Esophagus mucosa (tissue), 1 donor: Measurements from ENCODE around the gene MORN3. TPM values are rescaled to one million over a fixed set of nuclear protein-coding genes. Genes with fewer than 3 reads are reported as not detected.
A peak's percentile ranks its signal among the peaks of the same experiment; 100 is the strongest.
"Not testable (repeated sequence)": the region's sequence is repeated elsewhere in the genome, so short reads cannot be mapped to it uniquely, and the experiment has no call there.

Experiments used
- ATAC-seq: fragments of 200-7000 bp; cut with Tn5 transposase; one replicate; pipeline ENCODE4 v1.9.1; 2020
- total RNA-seq: library from RNA; stranded (reverse); gene quantifications from one replicate; pipeline ENCODE4 v1.2.4, GENCODE V29; 2023
- donor health status: DM: yes; HTN: yes; CAD: no.

Gene MORN3
- total RNA-seq = 0.08 TPM

- no peak for ATAC-seq
Measured at GRCh38 chr12:121669521-121669900, at the start of gene MORN3. TSS of gene MORN3 (minus strand) at chr12:121669654. CDS start at chr12:121669483, 171 bp downstream.

GRCh38 chr12:121718653-121719239 is 49.3 kb upstream of the MORN3 start:
- peak; percentile 20 for ATAC-seq

- ATAC-seq = no peak
Measured at GRCh38 chr12:121717041-121717699, 47.7 kb upstream of the MORN3 start.

DNA sequence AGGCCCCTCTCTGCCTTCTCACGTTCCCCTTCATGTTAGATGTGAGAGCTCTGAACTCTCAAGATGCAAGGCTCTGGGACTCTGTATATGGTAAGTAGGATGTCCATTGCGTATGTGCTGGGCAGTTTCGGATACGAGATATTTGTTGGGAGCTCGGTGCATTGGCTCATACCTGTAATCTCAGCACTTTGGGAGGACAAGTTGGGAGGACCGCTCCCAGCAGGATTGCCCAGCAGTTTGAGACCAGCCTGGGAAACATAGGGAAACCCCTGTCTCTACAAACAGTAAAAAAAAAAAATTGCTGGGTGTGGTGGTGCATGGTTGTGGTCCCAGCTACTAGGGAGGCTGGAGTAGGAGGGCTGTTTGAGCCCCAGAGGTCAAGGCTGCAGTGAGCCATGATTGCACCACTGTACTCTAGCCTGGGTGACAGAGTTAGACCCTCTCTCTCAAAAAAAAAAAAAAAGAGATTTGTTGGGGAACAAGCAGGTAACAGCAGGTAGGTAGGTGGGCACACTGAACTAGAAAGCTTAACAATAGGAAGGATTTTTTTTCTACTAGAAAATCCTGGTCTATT is 46.5 kb upstream of the MORN3 start:
- no peak for ATAC-seq

DNA sequence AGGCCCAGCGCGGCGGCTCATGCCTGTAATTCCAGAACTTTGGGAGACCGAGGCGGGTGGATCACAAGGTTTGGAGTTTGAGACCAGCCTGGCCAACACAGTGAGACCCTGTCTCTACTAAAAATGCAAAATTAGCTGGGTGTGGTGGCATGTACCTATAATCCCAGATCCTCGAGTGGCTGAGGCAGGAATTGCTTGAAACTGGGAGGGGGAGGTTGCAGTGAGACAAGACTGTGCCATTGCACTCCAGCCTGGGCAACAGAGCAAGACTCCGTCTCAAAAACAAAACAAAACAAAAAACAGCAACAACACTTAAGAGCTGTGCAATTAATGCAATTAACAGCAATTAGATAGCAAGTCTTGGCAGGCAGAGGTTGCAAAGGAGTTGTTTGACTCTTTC is 45.6 kb upstream of the MORN3 start:
- ATAC-seq = not testable (repeated sequence)

DNA sequence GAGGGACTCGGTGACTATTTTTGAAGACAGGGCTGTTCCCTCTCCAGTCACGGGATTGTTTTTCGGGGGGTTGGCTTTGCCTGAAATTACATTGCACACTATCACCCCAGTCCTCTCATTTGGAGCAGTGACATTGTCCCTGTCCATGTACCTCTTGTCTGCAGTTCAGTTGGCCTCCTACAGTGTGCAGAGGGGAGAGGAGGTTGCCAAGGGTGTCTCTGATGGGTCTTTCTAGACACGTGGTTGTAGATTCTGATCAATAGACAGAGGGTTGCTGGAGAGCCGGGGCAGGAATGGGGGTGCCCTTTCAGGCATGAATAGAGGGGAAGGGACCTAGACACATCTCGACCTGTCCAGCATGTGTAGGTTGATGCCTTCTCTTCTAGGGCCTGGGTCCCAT is 44.3 kb upstream of the MORN3 start:
- ATAC-seq = no peak

- ATAC-seq = peak; percentile 16
Measured at GRCh38 chr12:121713257-121713777, 43.9 kb upstream of the MORN3 start.

DNA sequence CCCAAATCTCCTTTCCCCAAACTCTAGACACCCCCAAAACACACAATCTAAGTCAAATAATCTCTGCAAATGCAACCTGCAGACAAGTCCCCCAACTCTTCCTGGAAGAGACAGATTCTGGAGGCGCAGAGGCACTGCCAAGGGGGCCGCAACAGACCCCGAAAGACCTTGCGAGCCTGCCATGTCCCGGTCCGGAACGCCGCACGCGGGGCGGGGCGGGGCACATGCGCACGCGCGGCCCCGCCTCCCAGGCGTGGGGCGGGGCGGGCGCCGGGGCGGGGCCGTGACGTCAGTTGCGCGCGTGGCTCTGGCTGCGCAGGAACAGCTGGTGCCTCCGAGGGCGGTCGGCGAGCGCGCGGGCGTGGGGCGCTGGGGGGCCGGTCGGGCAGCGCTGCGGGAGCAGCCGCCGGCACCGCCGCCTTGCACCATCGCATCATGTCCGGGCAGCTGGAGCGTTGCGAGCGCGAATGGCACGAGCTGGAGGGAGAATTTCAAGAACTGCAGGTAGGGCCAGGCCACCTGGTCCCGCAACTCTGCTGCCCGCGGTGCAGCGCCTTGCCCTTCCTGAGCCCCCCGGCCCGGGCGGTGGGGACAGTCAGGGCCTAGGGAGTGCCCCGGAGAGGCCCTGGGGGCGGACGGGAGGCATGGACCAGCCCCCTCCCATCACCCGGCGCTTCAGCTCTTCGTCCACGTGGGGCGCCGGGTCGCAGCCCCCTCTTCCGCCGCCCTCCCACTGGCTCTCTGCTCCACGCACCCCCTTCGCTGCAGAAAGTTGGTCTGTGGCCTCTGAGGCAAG is 43.2 kb upstream of the MORN3 start, which contains the start of gene TMEM120B:
Gene TMEM120B (plus strand): TSS at position 292 of the 796 bp plus-strand sequence. CDS start 144 bp downstream, at position 436.
- peak; percentile 94 for ATAC-seq

DNA sequence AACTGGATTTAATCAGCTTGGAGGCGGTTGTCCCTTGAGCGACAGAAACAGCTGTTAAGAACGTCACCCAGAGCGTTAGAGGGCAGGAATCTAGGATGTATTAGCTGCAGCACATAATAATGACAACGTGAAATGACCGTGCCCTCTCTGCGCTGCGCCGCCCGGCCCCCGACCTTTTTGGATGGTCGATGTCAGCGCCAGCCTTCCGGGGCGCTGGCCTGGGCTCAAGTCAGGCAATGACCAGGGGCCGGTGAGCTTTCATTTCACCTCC is 42.7 kb upstream of the MORN3 start:
- ATAC-seq = peak; percentile 22

DNA sequence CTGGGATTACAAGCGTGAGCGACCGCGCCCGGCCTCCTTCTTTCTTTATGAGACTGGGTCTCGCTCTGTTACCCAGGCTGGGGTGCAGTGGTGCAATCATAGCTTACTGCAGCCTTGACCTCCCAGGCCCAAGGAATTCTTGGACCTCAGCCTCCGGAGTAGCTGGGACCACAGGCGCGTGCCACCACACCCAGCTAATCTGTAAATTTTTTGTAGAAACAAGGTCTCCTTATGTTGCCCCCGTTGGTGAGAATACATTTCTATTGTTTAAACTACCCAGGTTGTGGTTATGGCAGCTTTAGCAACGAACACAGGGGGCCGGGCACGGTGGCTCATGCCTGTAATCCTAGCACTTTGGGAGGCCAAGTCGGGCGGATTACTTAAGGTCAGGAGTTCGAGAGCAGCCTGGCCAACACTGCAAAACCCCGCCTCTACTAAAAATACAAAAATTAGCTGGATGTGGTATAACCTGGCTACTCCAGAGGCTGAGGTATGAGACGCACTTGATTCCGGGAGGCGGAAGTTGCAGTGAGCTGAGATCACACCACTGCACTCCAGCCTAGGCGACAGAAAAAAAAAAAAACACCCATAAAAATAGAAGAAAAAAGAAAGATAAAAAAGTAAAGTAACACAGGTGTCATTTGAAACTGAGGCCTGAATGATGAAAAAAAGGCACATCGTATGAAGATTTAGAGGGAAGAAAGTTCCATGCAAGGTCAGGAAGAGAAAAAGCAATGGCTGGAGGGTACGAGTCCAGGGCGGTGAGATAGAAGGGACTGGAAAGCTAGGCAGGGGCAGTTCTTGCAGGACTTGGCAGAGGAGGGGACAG is 42.1 kb upstream of the MORN3 start:
- ATAC-seq = no peak

- ATAC-seq = peak; percentile 55
Measured at GRCh38 chr12:121709478-121709961, 40.1 kb upstream of the MORN3 start.

GRCh38 chr12:121709064-121709424 is 39.6 kb upstream of the MORN3 start:
- ATAC-seq = not testable (repeated sequence)

GRCh38 chr12:121708313-121709063 is 39.0 kb upstream of the MORN3 start:
- no peak for ATAC-seq

DNA sequence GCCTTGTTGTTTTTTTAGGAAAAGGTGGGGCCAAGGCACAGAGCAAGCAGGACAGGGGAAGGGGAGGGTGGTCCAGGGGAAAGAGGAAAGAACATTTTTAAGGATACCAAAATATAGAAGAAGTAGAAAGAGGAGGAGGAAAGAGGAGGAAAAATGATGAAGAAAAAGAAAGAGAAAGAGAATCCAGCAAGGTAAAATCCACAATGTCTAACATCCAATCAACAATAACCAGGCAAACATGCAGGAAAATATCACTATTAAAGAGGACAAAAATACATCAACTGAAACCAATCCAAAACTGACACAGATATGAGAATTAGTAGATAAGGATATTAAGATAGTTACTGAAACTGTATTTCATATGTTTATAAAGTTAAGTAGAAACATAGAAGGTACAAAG is 36.1 kb upstream of the MORN3 start:
- ATAC-seq = no peak

DNA sequence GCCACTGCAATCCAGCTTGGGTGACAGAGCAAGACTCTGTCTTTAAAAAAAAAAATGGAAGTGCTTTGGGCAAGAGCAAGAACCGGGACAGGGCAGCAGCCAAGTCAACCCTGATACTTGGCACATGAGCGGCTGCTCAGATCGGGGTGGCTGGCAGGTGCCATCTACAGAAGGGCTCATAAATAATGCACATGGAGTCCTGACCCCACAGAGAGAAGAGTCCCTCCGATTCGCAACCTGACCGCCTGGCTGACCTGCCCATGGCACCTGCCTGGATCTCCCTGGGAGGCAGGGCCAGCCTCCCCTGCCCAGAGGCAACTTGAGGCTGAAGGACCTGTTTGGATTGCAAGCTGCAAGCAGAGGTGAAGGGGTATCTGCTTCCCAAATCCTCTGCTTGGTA is 33.5 kb upstream of the MORN3 start:
- ATAC-seq = no peak

DNA sequence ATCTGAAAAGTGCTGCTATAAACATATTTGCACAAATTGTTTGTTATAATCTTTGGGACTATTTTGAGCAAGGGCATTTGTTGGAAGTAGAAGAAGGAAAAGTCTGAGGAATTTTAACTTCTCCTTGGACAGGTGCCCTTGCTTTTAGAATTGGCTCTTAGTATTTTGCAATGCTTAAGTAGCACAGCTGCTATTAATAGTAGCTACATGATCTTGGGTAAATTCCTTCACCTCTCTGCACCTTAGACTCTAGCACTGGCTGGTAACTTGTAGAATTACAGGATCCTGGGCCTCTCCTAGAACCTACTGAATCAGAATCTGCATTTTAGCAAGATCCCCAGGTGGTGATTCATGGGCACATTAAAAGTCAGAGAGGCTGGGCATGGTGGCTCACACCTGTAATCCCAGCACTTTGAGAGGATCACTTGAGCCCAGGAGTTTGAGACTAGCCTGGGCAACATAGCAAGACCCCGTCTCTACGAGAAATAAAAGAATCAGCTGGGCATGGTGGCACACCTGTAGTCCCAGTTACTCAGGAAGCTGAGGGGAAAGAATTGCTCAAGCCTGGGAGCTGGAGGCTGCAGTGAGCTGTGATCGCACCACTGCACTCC is 32.3 kb upstream of the MORN3 start:
- no peak for ATAC-seq

DNA sequence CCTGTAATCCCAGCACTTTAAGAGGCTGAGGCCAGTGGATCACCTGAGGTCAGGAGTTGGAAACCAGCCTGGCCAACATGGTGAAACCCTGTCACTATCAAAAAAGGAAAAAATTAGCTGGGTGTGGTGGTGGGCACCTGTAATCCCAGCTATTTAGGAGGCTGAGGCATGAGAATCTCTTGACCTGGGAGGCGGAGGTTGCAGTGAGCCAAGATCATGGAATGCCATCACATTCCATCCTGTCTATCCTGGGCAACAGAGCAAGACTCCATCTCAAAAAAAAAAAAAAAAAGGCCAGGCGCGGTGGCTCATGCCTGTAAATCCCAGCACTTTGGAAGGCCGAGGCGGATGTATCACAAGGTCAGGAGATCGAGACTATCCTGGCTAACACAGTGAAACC is 28.4 kb upstream of the MORN3 start:
- not testable (repeated sequence) for ATAC-seq

- ATAC-seq = no peak
Measured at GRCh38 chr12:121697093-121697698, 27.7 kb upstream of the MORN3 start.

DNA sequence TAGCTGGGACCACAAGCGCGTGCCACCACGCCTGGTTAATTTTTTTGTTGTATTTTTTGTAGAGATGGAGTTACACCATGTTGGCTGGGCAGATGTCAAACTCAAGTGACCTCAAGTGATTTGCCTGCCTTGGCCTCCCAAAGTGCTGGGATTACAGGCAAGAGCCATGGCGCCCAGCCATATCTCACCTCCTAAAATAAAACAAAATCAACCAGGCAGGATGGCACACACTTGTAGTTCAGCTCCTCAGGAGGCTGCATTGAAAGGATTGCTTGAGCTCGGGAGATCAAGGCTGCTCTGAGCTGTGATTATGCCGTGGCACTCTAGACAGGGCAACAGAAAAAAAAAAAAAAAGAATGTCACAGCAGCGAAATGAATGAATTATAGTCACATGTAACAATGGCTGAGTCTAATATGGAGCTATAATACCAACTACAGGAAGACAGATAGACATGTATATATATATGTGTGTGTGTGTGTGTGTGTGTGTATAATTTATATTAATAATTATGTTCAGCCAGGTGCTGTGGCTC is 23.8 kb upstream of the MORN3 start:
- ATAC-seq = no peak

- ATAC-seq = not testable (repeated sequence)
Measured at GRCh38 chr12:121692744-121693143, 23.3 kb upstream of the MORN3 start.
